Stimulated activated CD4-positive, alpha-beta T cell treated with anti-CD3 and anti-CD28 coated beads, Interleukin-2, amount 100 ng/mL, for 24 hours (primary cell): ENCODE data around the gene ZMYND11.
A peak's percentile ranks its signal among the peaks of the same experiment; 100 is the strongest.
"Not testable (repeated sequence)": the region's sequence is repeated elsewhere in the genome, so short reads cannot be mapped to it uniquely, and the experiment has no call there.

Experiments
- DNase-seq, 2 donors: peaks; one replicate each; pipeline ENCODE4 v3.0.0-alpha.2; 2020

ZMYND11 gene

DNA sequence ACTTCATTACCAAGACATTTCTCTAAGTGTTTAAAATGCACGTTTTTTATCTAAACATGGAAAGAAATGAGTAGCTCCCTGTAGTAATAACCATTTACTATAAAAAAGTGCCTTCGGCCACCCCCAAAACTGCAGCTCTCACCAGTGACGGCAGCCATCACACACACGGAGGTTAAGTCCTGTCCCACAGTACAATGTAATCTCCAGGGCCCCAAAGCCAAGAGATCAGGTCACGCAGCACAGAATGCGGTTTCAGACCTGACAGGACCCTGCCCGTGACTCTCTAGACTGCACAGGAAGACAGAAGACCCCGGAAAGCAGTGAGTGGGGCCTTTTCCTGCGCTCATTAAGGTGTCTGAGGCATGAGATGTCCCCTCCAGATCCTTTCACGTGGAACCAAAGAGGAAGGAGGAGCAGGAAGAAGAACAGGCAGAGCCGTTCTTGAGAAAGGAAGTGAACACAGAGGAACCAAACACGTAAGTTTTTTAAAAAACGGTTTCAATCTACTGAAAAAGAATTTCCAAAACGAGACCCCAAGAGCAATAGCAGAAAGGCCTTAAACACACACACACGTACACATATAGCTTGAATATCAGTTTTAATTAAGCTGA, 125.7 kb downstream of the ZMYND11 start:
- no peak for DNase-seq

DNA sequence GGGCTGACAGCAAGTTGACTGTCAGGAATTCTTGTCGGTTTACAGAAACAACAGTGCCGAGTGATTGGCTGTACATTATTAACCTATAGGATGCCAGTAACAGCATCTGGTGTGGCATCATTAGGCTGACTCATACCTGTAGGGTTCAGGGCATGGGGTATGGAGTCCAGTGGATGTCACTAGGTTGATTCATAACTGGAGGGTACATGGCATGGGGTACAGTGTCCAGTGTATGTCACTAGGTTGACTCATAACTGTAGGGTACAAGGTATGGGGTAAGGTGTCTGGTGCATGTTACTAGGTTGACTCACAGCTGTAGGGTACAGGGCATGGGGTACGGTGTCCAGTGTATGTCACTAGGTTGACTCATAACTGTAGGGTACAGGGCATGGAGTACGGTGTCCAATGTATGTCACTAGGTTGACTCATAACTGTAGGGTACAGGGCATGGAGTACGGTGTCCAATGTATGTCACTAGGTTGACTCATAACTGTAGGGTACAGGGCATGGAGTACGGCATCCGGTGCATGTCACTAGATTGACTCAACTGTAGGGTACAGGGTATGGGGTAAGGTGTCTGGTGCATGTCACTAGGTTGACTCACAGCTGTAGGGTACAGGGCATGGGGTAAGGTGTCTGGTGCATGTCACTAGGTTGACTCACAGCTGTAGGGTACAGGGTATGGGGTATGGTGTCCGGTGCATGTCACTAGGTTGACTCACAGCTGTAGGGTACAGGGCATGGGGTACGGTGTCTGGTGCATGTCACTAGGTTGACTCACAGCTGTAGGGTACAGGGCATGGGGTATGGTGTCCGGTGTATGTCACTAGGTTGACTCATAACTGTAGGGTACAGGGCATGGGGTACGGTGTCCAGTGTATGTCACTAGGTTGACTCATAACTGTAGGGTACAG, 129.2 kb downstream of the ZMYND11 start:
- not testable (repeated sequence) for DNase-seq

DNA sequence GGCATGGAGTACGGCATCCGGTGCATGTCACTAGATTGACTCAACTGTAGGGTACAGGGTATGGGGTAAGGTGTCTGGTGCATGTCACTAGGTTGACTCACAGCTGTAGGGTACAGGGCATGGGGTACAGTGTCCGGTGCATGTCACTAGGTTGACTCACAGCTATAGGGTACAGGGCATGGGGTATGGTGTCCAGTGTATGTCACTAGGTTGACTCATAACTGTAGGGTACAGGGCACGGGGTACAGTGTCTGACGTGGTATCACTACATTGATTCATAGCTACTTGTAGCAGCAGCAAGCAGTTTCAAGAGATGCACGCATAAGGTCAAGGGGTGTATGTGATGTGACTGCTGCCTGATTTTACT, 129.8 kb downstream of the ZMYND11 start:
- DNase-seq, result not testable (repeated sequence)

DNA sequence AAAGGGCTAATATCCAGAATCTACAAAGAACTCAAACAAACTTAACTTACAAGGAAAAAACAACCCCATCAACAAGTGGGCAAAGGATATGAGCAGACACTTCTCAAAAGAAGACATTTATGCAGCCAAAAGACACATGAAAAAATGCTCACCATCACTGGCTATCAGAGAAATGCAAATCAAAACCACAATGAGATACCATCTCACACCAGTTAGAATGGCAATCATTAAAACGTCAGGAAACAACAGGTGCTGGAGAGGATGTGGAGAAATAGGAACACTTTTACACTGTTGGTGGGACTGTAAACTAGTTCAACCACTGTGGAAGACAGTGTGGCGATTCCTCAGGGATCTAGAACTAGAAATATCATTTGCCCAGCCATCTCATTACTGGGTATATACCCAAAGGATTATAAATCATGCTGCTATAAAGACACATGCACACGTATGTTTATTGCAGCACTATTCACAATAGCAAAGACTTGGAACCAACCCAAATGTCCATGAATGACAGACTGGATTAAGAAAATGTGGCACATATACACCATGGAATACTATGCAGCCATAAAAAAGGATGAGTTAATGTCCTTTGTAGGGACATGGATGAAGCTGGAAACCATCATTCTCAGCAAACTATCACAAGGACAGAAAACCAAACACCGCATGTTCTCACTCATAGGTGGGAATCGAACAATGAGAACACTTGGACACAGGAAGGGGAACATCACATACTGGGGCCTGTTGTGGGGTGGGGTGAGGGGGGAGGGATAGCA, 130.7 kb downstream of the ZMYND11 start:
- DNase-seq, result not testable (repeated sequence)

DNA sequence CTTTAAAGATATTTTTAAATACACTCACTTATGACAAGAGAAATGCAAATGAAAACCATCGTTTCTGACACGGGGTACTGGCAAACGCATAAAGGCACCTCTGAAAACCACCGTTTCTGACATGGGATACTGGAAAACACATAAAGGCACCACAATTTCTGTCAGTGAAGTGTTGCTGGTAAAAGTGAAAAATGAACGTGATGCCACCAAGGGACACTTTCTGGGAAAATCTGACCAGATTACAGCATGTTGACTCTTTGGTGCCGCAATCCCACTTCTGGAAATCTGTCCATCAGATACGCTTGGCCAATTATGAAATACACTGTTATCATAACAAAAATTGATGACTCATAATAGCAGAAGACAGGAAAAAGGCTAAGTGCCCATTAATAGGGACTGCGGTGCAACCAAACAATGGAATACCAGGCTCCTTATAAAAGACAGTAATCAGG, 131.7 kb downstream of the ZMYND11 start:
- no peak for DNase-seq

DNA sequence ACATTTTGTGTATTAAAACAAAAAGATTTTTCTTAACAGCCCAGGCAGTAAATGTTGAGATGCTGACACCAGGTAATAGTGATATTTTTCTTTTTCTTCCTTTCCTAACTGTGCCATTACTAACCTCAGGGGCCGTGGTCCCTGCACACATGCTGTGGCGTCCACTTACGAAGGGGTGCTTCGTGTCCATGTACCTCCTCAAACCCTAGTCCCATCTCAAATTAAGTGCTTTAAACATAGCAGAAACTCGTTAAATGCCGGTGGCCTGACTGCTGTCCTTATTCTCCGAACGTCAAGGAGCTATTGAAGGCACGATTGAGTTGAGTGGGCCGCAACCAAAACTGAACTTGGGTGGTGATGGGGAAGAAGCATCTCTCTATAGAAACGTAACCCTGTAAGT, 132.4 kb downstream of the ZMYND11 start:
- no peak for DNase-seq

DNA sequence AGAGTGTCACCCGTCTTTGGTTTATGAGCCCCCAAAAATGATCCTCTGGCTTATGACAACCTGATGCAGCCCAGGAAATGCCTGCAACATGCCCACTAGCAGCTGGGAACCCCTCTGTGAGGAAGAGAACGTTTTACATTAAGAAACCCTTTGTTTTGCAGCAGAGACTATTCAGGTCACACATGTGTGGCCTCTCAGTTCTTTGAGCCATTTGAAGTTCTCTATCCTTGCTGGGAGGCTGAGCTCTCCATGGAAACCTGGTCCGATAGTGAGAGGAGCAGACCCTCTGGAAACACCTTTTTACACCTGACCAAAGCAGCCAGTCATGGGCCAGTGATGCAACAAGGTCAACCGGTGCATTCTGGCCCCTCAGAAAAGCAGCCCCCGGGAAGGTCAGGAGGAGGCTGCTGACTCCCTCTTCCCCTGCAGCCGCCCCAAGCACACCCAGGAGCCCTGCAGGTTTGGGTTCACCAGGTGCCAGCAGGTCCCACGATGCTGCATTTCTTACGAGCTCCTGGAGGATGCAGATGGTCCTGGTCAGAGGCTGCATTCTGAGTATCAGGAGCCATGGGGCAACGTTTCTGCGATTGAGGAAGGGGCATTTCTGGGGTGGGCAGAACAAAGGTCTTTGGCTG, 134.3 kb downstream of the ZMYND11 start:
- no peak for DNase-seq

DNA sequence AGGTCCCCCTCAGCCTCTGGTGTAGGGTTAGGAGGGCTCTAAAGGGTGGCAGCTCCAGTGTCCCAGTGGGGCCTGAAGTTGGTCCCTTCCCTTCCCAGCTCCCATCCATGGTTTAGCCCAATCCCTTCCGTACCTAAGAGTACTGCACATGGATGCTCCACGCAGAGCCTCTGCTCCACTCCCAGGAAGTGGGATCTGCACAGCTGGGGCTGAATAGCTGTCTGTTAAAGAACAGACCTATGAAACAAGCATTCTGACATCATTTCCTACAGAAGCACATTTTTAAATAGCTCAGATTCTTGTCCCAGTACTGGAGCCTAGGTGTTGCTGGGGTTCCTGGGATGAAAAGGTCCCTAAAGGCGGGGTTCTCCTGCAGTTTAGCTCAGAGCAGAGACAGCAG, 135.9 kb downstream of the ZMYND11 start:
- DNase-seq, result no peak

DNA sequence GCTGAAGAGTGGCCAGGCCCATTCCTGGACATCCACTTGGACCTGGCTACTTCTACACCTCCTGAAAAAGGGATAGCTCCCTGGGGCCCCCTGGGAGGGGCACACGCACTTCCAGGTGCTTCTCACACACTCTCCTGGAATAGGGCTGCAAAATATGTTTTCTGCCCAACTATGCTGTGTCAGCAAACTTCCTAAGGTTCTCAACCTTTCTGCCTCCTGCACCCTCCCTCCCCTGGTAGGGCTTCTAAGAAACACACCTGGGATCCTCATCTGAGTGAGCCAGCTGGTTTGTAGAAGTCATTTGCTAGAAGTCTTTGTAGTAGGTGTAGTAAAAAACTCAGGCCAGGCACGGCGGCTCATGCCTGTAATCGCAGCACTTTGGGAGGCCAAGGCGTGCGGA, 136.5 kb downstream of the ZMYND11 start:
- no peak for DNase-seq

DNA sequence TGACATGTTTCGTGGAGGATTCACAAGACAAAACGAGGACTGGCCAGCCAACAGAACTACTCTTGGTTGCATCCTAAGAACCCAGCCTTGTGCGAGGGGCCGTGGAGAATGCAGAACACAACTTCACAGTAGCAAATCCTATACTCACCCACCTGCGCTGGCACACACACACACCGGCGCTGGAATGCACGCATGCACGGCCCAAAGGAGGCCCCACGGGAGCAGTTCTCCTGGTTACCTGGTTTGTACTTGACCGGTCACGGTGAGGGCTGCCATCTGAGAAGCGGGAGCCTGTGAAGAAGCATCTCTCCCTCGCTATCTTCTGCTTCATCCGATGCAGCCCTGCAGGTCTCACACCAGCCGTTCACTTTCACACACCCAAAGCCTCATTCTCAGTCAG, 137.8 kb downstream of the ZMYND11 start:
- DNase-seq, result no peak

DNA sequence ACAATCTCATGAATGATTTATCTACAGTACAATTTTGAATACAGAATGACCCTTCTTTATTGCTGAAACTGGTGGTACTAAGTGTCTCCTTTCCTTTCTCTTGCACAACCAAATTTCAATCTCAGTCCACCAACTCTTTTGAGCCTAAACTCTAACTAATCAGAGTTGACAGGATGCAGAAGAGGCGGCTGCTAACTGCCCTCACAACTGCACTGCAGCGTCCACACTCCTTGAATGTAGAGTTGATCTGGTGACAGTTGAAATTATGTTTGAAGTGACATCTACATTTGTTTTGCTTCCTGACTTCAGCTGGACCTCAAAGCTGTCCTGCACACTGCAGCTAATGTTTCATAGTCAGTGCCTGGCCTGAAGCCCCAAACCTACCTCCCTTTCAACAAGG, 139.6 kb downstream of the ZMYND11 start:
- no peak for DNase-seq

DNA sequence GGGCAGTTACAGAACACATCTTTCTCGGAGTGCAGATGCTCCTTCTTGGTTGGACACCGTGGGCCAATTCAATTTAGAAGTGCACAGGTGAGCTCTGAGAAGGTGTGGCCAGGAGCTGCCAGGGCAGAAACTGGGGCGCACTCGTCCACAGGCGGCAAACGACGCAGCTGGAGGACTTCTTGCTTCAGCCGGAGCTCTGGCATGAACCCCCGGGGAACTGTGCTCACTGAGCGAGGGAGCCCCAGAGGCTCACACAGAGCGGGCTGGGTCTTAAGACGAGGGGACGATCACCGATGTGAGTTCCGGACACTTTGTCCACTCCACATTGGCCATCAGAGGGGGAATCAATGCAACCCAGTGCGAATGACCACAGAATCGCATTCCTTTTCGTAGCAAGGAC, 140.4 kb downstream of the ZMYND11 start:
- DNase-seq, result no peak

DNA sequence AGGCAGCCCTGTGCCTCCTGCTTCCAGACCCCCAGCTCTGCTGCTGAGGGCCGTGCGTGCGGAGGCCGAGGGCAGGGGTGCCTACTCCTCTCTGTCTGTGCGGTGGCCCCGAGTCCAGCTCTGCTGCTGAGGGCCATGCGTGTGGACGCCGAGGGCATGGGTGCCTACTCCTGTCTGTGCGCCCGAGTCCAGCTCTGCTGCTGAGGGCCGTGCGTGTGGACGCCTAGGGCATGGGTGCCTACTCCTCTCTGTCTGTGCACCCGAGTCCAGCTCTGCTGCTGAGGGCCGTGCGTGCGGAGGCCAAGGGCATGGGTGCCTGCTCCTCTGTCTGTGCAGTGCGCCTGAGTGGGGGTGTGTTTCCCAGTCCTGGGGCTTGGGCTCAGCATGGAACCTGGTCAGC, 142.7 kb downstream of the ZMYND11 start:
- no peak for DNase-seq

DNA sequence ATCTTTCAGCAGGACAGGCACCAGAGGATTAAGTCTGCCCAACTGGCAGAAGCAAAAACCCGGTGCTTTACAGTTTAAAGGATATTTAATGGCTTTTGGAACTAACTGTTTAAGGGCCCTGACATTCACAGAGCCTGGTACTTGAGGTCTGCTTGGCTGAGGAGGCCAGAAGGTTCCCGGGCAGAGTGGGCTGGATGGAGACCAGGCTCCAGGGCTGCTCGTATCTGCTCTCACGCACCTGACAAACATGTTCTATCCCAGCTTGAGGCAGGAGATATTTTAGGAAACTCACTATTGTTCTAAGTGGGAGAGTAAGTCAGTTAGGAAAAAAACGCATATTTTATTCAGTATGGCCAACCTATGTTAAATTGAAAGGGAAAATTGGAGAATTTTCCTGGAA, 143.5 kb downstream of the ZMYND11 start:
- no peak for DNase-seq

DNA sequence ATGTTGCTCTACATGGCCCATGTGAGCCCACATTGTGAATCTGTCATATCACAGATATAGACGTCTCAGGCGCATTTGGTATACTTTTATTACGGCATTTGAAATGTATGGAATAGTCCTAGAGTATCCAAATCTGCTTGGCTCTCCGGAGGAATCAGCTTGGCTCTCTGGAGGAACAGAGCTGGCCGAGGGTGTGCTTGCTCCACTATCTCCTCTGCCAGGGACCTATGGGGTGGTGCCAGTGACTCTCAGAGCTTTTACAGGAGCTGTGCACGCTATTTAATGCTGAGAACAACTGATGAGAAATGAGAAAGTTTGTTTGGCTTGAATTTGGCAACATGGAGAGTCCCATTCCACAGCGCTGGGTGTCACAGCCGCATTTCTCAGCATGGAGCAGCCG, 144.0 kb downstream of the ZMYND11 start:
- no peak for DNase-seq

DNA sequence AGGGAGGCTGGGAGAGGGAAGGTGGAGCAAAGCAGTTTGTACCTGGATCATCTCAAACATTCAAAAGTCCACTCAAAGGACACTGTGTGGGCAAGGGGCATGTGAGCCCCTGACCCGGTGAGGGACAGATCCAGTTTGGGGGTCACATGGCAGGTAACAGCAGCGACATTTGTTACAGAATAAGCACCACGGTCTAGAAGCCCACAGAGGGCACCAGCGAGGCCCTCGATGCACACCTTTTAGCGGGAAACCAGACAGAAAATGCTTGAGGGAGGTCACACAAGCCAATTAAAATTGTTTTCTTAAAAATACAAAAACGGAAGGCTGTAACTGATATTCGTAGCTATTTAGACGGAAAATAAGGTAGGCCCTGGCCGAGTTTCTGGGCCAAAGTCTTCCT, 144.4 kb downstream of the ZMYND11 start:
- DNase-seq, result no peak

DNA sequence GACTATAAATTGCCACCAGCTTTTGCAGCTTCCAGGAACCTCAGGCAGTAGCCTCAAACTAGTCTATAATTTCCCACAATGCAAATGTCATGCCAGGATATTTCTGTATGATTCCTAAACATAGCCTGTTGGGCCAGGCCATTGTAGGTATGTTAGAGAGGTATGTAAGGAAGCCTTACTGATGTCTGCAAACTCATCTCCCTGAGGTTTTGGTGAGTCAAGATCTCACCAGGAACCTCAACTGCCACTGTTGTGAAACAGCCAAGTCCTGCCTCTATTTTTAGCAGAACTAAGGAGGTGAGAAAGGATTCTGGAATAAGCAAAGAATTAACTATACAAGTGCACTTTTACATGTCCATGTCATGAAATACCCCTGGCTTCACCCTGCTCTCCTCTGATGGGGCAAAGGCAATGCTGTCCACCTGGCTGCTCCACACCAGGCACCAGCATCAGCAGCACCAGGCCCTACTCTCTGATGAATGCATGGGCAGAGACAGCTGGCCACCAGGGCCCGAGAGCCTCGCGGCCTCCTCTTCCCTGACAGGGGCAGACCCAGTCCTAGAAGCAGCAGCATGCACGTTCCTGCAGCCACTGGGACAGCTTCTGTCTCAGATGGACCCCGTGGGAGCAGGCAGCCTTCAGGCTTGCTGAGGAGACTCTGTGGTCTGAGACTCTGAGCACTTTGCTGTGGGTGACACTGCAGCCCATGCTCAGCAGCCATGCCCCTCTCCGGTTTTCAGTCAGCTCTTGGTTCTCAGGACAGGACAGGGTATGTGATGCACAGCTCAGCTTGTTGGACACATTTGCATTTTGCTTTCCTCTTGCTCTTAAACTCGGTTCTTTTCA, 147.3 kb downstream of the ZMYND11 start:
- DNase-seq, result no peak

DNA sequence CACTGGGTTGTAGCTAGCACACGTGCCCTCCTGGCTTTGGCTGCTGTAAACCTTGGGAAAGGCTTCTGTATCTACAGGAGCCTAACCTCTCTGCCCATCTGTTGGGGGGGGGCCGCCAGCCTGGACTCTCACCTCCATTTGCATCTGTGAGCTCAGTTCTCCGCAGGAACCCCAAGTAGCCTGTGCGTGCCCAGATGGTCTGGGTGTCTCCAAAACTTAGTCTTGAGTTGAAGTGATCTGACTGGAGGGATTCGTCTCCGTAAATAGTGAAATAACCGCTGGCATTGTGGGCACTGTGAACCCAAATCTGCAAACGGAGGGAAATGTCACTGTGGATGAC, 147.9 kb downstream of the ZMYND11 start:
- no peak for DNase-seq

DNA sequence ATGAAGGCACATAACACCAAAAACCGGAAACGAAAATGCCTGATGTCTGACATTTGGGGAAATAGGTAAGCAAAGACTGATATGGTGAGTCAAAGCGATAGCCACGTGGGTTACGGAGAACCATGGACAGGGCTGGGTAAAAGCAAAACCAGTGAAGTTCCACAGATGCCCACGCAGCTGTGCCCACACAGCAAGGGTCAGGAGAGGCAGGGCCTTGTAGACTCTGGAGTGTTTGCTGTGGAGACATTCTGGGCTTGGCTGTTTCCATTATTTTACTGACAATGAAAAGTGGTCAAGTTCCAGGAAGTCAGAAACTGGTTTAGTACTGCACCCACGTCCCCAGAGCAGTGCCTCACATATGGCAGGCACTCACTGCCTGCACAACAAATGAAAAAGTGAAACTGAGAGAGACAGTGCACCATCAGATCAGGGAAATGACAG, 148.7 kb downstream of the ZMYND11 start:
- peak; percentile 43 to 56 for DNase-seq

DNA sequence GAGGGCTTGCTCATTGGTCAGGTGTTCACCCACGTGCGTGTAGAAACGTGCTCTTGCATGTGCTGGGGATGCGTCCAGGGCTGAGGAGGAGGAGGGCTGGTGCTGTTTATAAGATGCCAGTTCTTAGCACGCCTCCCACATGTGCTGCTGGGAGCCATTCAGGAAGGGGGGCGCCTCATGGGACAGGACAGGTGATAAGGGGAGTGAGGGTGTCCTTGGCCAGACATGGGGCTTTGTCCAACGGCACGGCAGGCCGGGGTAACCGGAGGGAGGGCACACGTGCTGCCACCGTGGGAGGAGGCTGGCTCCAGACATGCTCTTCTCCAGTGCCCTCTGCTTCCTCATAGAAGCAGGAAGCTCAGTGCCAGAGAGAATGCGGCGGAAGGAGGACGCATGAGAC, 150.0 kb downstream of the ZMYND11 start:
- DNase-seq, result no peak

DNA sequence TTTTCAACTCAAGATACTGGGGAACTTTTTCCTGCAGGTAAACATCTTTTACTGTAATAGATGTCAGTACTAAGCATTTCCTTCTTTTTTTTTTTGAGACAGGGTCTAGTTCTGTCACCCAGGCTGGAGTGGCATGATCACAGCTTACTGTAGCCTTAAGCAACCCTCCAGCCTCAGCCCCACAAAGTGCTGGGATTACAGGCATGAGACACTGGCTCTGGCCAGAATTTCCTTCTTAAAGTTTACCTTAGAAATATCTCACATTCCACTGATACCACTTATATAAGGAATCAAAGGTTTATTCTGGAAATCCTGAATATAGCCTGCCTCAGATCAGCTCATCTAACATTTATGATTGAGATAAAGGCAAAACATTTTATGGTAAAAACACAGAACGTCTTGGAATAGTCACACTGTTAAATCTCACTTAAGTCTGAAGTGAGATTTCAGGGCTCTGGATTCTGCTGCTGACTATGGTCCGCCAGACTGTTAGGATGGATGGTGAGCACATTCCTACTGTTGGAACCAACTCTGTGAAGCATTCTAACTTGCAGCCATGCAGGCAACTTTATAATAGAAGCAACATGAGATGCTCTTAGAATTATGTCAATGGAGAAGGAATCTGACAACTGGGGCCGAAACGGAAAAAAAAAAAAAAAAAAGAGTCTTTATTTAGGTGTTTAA, 151.9 kb downstream of the ZMYND11 start:
- DNase-seq, result no peak

DNA sequence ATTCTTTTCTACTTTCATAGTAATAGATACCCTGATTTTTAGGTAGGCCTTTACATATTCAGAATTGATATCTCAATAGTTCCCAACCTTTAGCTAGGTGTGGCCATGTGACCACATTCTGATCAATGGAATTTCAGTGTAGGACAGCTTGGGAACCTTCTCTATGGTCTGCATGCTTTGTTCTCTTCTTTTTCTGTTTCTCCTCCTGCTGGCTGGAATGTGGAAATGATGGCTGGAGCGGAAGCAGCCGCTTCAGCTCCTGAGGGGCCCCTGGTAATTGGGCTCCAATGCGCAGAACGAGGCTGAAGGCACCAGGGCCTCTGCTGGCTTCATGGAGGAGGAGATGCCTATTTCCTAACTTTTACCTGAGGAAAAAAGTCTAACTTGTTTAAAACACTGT, 152.6 kb downstream of the ZMYND11 start:
- no peak for DNase-seq
